Common myeloid progenitor, CD34-positive (primary cell): ENCODE results near the gene COL28A1.
A peak's percentile ranks its signal among the peaks of the same experiment; 100 is the strongest.

Source experiments
- CTCF ChIA-PET: fragments of 350-600 bp; sonication (Branson Sonifier 250); formaldehyde crosslinking; loops from one replicate; lab custom pipeline; 2021; ENCODE audit warnings: antibody characterized with exemption; lab: Charles Lee
- POLR2A ChIA-PET: fragments of 350-600 bp; sonication (Branson Sonifier 250); formaldehyde crosslinking; loops from one replicate; lab custom pipeline; 2021; ENCODE audit warnings: antibody characterized with exemption; lab: Charles Lee
- DNase-seq, 3 donors: peaks; one replicate each; pipeline versions ENCODE4 v3.0.0 to v3.0.0-alpha.2; 2013
- H3K27ac ChIP-seq, 2 experiments: 1 replicate in 1 of 2; 2 replicates in 1 of 2; pipeline ENCODE4 v1.7.0; 2013; ENCODE audit warnings: inconsistent platforms in 2 of 2, low read length in 2 of 2, mild to moderate bottlenecking in 2 of 2, low read depth in 1 of 2, moderate library complexity in 1 of 2; ENCODE audit not compliant: severe bottlenecking in 2 of 2, insufficient read depth in 1 of 2, poor library complexity in 1 of 2
- H3K27me3 ChIP-seq, 5 experiments: replicated peaks in 2 of 5; 1 replicate in 3 of 5; 2 replicates in 2 of 5; pipeline versions ENCODE4 v1.6.1 to v1.7.0; 2013; ENCODE audit warnings: low read length in 4 of 5, mild to moderate bottlenecking in 2 of 5, moderate library complexity in 2 of 5, inconsistent platforms in 1 of 5; ENCODE audit not compliant: insufficient read depth in 5 of 5, control insufficient read depth in 4 of 5
- H3K36me3 ChIP-seq, 4 experiments: 1 replicate in 2 of 4; 2 replicates in 2 of 4; pipeline versions ENCODE4 v1.6.1 to v1.7.0; 2013; ENCODE audit warnings: low read length in 3 of 4, control low read depth in 1 of 4, mild to moderate bottlenecking in 1 of 4; ENCODE audit not compliant: control insufficient read depth in 4 of 4, insufficient read depth in 4 of 4
- H3K4me1 ChIP-seq, 4 experiments: 1 replicate in 3 of 4; 2 replicates in 1 of 4; pipeline versions ENCODE4 v1.6.1 to v1.7.1; 2013; ENCODE audit warnings: low read length in 3 of 4, mild to moderate bottlenecking in 3 of 4, control low read depth in 1 of 4, inconsistent platforms in 1 of 4, moderate library complexity in 1 of 4; ENCODE audit not compliant: control insufficient read depth in 4 of 4, insufficient read depth in 4 of 4; ENCODE audit errors: control extremely low read depth in 1 of 4
- H3K4me3 ChIP-seq, 7 experiments: 1 replicate in 4 of 7; 2 replicates in 3 of 7; pipeline versions ENCODE4 v1.5.1 to v1.7.0; 2013; ENCODE audit warnings: mild to moderate bottlenecking in 7 of 7, low read length in 6 of 7, moderate library complexity in 6 of 7, inconsistent platforms in 2 of 7, low read depth in 2 of 7, control low read depth in 1 of 7; ENCODE audit not compliant: insufficient read depth in 4 of 7, control insufficient read depth in 1 of 7; ENCODE audit errors: extremely low read depth in 1 of 7
- H3K9me3 ChIP-seq, 5 experiments: 1 replicate in 4 of 5; 2 replicates in 1 of 5; pipeline versions ENCODE4 v1.6.1 to v1.7.1; 2013; ENCODE audit warnings: low read length in 4 of 5, mild to moderate bottlenecking in 2 of 5, inconsistent platforms in 1 of 5, low read depth in 1 of 5, moderate library complexity in 1 of 5; ENCODE audit not compliant: control insufficient read depth in 4 of 5, insufficient read depth in 2 of 5; ENCODE audit errors: control extremely low read depth in 1 of 5
- whole genome bisulfite sequencing: methylation state at CpG from one replicate; pipeline ENCODE4 v1.1.5; 2013; ENCODE audit not compliant: insufficient coverage; 5-methylcytosine and 5-hydroxymethylcytosine counted together

The COL28A1 gene

DNA sequence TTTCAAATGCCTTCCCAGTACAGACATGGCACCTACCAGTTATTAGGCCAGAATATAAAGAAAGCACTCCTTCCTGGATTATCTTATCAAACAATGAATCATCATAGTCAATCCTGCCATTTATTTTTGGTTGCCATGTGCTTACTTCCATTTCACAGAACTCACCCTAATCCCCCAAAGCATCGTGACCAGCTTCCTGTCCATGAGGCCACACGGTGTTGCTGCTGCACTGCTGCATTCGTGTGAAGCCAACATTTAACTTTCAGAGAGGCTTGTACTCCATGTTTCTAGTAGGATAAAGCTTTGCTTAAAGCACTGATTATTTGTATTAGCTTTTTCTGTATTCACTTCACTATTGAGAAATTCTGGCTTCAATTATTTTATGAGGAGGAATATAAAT lies 14.4 kb downstream of the COL28A1 start:
- Histone ChIP-seq H3K9me3 (no peaks in the 10 kb centered on the region), H3K27me3 (no peaks in the 10 kb centered on the region), H3K27ac (no peak overlapping the region), H3K4me1 (peaks cover 0 to 3% (median 0%) of the 10 kb centered on the region in 4 experiments), H3K4me3 (no peak overlapping the region), H3K36me3 (no peaks in the 10 kb centered on the region)
- ChIA-PET POLR2A (no interaction called here), CTCF (no interaction called here)
- DNase-seq = peak in 2 of 3 donors; percentile 36 to 48
- 8% methylated on average over 2 of the region's 3 CpGs for WGBS

DNA sequence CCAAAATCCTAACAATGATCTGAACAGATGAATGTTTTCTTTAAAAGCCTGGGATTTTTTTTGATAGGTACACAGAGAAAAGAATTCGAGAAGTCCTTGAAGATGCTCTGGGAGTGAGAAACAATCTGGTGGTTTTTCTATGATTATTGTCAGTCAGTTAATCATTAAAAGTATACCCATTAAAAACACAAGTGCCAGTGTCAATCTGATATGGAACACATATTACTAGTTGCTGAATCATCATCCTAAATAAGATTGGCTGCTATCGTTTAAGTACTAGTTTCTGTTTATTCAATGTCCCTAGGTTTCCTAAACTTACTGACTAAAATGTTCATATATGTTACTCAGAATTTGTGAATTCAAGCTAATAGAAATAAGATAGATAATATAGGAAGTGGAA lies 16.1 kb downstream of the COL28A1 start:
- no peak overlapping the region for H3K4me3 ChIP-seq
- H3K9me3 ChIP-seq = no peaks in the 10 kb centered on the region
- H3K27me3 ChIP-seq = no peaks in the 10 kb centered on the region
- WGBS = no CpG with 5 or more reads among the region's 2 CpGs
- peaks cover 0 to 3% (median 0%) of the 10 kb centered on the region in 4 experiments for H3K4me1 ChIP-seq
- no peaks in the 10 kb centered on the region for H3K36me3 ChIP-seq
- ChIA-PET POLR2A (no interaction called here), CTCF (no interaction called here)
- H3K27ac ChIP-seq = no peak overlapping the region
- no peak for DNase-seq

DNA sequence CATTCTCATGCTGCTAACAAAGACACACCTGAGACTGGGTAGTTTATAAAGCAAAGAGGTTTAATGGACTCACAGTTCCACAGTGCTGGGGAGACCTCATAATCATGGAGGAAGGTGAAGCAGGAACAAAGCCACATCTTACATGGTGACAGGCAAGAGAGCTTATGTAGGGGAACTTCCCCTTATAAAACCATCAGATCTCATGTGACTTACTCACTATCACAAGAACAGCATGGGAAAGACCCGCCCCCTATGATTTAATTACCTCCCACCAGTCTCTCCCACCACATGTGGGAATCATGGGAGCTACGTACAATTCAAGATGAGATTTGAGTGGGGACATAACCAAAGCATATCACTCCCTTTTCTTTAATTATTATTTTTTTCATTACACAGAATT lies 16.6 kb downstream of the COL28A1 start:
- peak in 2 of 3 donors; percentile 4 for DNase-seq
- CTCF ChIA-PET = no interaction called here

DNA sequence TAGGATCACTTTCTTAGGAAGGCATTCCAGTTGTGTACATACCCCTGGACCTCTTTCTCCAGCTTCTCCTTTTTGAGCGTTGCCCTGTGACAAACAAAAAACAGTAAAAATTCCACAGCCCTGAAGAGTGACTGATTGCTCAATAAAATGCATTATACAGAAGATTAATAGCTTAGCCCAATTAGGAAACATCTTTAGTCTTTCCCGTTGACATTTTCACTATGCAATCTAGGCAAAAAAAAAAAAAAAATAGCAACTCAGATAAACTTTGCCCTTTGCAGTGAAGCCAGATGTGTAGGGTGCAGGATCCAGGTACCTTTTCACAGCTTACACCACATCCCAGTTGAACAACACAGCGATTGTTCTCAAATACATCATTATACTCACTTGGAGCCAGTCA lies 17.9 kb downstream of the COL28A1 start:
- POLR2A ChIA-PET = no interaction called here
- H3K27ac ChIP-seq = no peak overlapping the region
- H3K27me3 ChIP-seq = no peaks in the 10 kb centered on the region
- H3K4me3 ChIP-seq = no peak overlapping the region
- H3K9me3 ChIP-seq = no peaks in the 10 kb centered on the region
- CTCF ChIA-PET = no interaction called here
- DNase-seq = no peak
- H3K4me1 ChIP-seq = peaks cover 0 to 3% (median 0%) of the 10 kb centered on the region in 4 experiments
- no peaks in the 10 kb centered on the region for H3K36me3 ChIP-seq
- WGBS = no CpG with 5 or more reads among the region's 3 CpGs

More for the DNA sequence above, 16.6 kb downstream of the COL28A1 start:
- POLR2A ChIA-PET = no interaction called here
- H3K4me1 ChIP-seq = peaks cover 0 to 3% (median 0%) of the 10 kb centered on the region in 4 experiments
- no peaks in the 10 kb centered on the region for H3K9me3 ChIP-seq
- 100% methylated on average over 1 of the region's 2 CpGs for WGBS
- no peaks in the 10 kb centered on the region for H3K27me3 ChIP-seq
- no peaks in the 10 kb centered on the region for H3K36me3 ChIP-seq
- H3K27ac ChIP-seq = no peak overlapping the region
- no peak overlapping the region for H3K4me3 ChIP-seq

DNA sequence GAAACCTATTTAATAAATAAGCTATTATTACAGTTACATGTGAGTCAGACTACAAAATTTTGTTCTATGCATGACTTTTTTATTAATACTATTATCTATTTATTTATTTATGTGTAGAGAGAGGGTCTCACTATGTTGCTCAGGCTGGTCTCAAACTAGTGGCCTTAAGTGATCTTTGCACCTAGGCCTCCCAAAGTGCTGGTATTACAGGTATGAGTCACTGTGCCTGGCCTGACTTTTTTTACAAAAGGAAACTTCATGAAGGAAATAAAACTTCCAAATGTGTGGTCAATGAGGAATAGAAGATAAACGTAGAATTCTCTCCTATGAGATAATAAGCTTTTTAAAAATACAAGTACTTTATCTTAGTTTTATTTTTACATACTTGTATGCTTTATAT lies 19.0 kb downstream of the COL28A1 start:
- Histone ChIP-seq H3K4me1 (peaks cover 0 to 3% (median 0%) of the 10 kb centered on the region in 4 experiments), H3K4me3 (no peak overlapping the region), H3K27me3 (no peaks in the 10 kb centered on the region), H3K36me3 (no peaks in the 10 kb centered on the region), H3K9me3 (no peaks in the 10 kb centered on the region), H3K27ac (no peak overlapping the region)
- POLR2A ChIA-PET = no interaction called here
- CTCF ChIA-PET = no interaction called here
- DNase-seq = no peak
- no CpG with 5 or more reads among the region's 1 CpG for WGBS

DNA sequence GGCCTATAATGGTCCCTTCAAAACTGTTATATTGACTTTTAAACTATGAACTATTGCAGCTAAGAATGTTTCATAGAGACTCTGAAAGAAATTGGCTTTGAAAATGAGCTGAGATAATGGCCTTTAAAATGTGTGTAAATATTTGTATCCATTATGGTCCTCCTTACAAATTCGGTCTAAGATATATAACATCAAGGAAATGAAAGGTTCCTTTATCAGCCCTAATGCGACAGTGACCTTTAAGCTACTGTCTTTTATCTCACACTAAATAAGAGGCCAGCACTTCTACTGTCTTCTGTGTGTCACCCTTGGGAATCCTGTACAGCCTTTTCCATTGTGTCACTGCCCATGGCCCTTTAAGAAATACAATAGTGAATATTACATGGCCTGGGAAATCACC lies 19.5 kb downstream of the COL28A1 start:
- H3K4me3 ChIP-seq = no peak overlapping the region
- CTCF ChIA-PET = no interaction called here
- WGBS = 100% methylated on average over 2 of the region's 2 CpGs

DNA sequence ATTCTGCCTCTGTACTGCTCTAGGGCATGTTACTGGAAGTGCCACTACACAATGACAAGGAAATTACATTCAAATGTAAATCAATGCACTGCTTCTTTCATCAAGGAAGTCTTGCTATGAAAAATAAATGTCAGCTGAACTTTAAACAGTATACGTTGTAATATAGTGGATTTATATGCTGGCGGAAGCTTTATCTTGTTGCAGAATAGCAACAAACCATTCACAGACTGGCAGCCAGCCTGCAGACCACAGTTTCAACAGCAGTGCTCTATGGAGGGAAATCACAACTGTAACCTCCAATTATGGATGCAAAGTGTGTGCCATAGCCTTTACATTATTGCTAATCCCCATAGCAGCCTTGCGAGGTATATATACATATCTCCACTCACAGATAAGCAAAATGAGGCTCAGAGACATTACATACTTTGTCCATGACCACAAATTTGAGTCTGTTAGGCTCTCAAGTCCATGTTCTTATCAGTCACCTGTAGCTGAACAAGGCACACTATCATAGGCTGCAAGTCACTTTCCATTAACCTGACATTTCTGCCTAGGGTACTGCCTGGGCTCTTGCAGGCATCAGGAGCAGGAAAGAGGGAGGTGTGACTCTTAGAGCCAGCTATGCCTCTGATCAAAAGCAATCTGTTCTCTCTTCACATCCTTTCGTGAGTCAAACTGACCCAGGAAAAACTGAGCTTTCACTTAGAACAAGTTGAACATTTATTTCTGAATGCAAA lies 22.6 kb downstream of the COL28A1 start:
- no peaks in the 10 kb centered on the region for H3K4me1 ChIP-seq
- H3K36me3 ChIP-seq = no peaks in the 10 kb centered on the region
- DNase-seq = no peak
- H3K9me3 ChIP-seq = no peaks in the 10 kb centered on the region
- 100% methylated on average over 3 of the region's 4 CpGs for WGBS
- POLR2A ChIA-PET = no interaction called here
- H3K27ac ChIP-seq = no peak overlapping the region
- no peaks in the 10 kb centered on the region for H3K27me3 ChIP-seq
- CTCF ChIA-PET = no interaction called here
- no peak overlapping the region for H3K4me3 ChIP-seq

More for the DNA sequence above, 19.5 kb downstream of the COL28A1 start:
- Histone ChIP-seq H3K27ac (no peak overlapping the region), H3K36me3 (no peaks in the 10 kb centered on the region), H3K4me1 (peaks cover 0 to under 1% (median 0%) of the 10 kb centered on the region in 4 experiments), H3K27me3 (no peaks in the 10 kb centered on the region), H3K9me3 (no peaks in the 10 kb centered on the region)
- POLR2A ChIA-PET = no interaction called here
- DNase-seq = no peak
